Omental fat pad (tissue), 4 donors: ENCODE data around the gene EXOC3. TPM values are rescaled to one million over a fixed set of nuclear protein-coding genes. Genes with fewer than 3 reads are reported as not detected.
A peak's percentile ranks its signal among the peaks of the same experiment; 100 is the strongest.
"Not testable (repeated sequence)": the region's sequence is repeated elsewhere in the genome, so short reads cannot be mapped to it uniquely, and the experiment has no call there.

Experiments
- ATAC-seq: fragments of 150-250 bp; one replicate; pipeline ENCODE4 v1.9.1; 2016; ENCODE audit warnings: mild to moderate bottlenecking, moderate library complexity; ENCODE audit not compliant: low FRiP score
- DNase-seq: peaks from one replicate; pipeline ENCODE4 v3.0.0-alpha.2; 2019; ENCODE audit warnings: low spot score
- CTCF ChIP-seq, 3 donors: fragments of 450-650 bp; IDR thresholded peaks; one replicate each; pipeline ENCODE4 v1.5.1; 2016 to 2017; ENCODE audit warnings: antibody characterized with exemption in 3 of 3, mild to moderate bottlenecking in 3 of 3, moderate library complexity in 2 of 3
- total RNA-seq, 4 donors: library from RNA; depleted of rRNA; stranded (reverse); fragments of >200 nt; gene quantifications; one replicate each; pipeline ENCODE4 v1.1.0, GENCODE V29; 2016

The EXOC3 gene
- total RNA-seq, 4 donors from 2014 or later: 46.0 to 56.1 (median 49.5) TPM

GRCh38 chr5:398475-399295, 44.3 kb upstream of the EXOC3 start:
- DNase-seq (no peak), ATAC-seq (no peak)
- TF ChIP-seq CTCF (IDR thresholded peaks at IDR 0.05): no peak

GRCh38 chr5:399296-400281, 43.4 kb upstream of the EXOC3 start:
- ATAC-seq (peak; percentile 89), DNase-seq (peak; percentile 63)
- no peak for TF ChIP-seq CTCF (IDR thresholded peaks at IDR 0.05)

- DNase-seq: no peak
- TF ChIP-seq CTCF (IDR thresholded peaks at IDR 0.05): no peak
- ATAC-seq: no peak
Observed at GRCh38 chr5:400282-401145, 42.5 kb upstream of the EXOC3 start.

GRCh38 chr5:401146-402034, 41.6 kb upstream of the EXOC3 start:
- no peak for TF ChIP-seq CTCF (IDR thresholded peaks at IDR 0.05)
- DNase-seq: no peak
- ATAC-seq: no peak

GRCh38 chr5:402219-402614, 40.8 kb upstream of the EXOC3 start:
- not testable (repeated sequence) for ATAC-seq

GRCh38 chr5:402615-403359, 40.2 kb upstream of the EXOC3 start:
- no peak for TF ChIP-seq CTCF (IDR thresholded peaks at IDR 0.05)
- ATAC-seq (no peak), DNase-seq (no peak)

More at GRCh38 chr5:402219-402614, 40.8 kb upstream of the EXOC3 start:
- not testable (repeated sequence) for DNase-seq
